GM10266 (cell line): ENCODE measurements around the gene PTPRE.

Experiments
- DNase-seq: peaks from one replicate; pipeline ENCODE4 v3.0.0; 2012; ENCODE audit errors: extremely low spot score
- TF ChIP-seq, protein P1 (sequence below): IDR thresholded peaks from 2 replicates; pipeline ENCODE4 v1.5.1; 2012; ENCODE audit warnings: mild to moderate bottlenecking, low read depth; ENCODE audit not compliant: control insufficient read depth, insufficient read depth; ENCODE audit errors: missing control alignments

The PTPRE gene

DNA sequence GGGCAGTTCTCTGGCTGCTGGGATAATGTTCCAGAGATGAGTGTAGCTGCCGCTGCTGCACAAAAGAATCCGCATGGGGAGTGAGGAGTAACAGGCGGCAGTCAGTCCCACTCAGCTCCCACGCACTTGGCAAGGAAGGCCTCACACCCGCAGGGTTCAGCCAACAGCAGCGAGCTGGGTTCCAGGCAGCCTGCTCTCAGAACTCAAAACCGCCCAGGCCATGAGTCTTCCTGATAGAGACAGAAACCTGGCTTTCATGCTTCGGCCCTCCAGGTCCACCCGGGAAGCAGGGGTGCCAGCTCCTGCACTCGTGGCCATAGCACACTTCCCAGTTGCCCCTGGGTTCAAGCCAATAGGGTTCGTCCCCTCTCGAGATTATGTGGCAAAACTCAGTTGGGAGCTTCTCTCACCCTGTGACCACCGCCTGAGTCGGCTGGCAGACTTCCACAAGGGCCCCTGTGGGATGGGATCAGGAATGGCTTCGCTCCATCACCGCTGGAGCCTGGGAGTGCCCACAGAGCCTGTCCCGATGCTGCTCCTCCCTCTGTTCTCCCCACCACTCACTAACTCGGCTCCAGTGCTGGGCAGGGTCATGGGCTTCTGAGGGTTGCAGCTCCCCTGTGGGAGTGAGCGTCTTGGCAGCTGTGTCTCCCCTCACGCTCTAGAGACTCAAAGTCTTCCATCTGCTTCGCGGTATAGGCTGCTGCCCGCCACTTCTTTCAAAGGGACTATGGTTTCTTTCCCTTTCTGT, 34.7 kb upstream of the PTPRE start:
- TF ChIP-seq, protein P1, sequence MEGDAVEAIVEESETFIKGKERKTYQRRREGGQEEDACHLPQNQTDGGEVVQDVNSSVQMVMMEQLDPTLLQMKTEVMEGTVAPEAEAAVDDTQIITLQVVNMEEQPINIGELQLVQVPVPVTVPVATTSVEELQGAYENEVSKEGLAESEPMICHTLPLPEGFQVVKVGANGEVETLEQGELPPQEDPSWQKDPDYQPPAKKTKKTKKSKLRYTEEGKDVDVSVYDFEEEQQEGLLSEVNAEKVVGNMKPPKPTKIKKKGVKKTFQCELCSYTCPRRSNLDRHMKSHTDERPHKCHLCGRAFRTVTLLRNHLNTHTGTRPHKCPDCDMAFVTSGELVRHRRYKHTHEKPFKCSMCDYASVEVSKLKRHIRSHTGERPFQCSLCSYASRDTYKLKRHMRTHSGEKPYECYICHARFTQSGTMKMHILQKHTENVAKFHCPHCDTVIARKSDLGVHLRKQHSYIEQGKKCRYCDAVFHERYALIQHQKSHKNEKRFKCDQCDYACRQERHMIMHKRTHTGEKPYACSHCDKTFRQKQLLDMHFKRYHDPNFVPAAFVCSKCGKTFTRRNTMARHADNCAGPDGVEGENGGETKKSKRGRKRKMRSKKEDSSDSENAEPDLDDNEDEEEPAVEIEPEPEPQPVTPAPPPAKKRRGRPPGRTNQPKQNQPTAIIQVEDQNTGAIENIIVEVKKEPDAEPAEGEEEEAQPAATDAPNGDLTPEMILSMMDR, result no peak
- no peak for DNase-seq

DNA sequence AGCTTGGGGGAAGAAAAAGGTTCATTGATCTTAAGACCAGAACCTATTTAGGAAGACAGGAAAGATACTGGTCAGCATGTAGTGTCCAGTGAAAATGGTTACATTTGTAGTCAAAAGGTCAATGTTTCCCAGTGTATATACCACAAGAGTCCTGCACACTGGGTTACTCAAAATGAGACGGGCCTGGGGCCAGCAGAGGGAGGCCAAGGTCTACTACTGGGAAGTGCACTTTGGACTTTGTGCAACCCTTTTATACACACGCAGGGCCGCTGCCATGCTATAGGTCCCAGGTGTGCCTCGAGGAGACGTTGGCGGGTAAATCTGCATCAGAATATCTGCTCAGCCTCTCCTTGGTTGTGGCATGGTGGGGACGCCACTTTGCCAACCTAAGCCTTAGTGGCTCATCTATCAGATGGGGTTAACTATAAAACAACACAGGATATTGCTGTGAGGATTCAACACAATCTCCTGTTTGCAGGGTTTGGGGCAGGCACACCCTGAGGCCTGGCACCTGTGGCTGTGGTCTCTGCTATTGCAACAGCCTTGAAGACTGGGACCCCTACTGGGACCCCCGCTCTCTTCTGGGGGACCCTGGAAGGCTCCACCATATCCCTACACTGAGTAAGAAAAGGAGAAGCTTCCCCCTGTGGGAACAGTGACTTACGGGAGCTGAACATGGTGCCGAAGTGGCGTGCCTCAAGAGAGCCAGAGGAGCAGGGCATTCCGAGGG, 33.9 kb upstream of the PTPRE start:
- TF ChIP-seq, protein P1, result no peak
- DNase-seq, result no peak

DNA sequence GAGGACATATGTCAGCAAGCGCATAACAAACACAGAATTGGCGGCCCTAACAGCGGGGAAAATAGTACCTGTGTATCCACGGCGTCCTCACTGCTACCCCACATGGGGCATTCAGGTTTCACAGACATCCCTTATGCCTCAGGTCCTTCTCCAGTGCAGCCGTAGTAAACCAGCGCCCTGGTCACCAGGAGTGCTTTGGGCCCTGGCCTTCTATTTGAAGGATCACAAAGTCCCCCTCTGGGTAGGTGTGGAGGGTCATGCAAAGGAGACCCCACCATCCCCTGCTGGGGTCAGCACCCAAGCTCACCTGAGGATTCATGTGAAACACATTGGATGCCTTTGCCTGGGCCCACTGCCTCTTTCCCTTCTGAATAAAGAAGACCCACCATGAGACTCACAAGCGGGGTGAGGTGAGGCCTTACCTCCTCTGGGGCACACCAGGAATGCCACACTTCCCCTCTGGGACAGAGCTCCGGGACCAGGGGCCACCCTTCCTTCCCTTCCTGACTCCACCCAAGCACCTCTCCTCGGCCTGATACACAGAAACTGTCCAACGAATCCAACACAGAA, 32.9 kb upstream of the PTPRE start:
- no peak for DNase-seq
- TF ChIP-seq, protein P1, result no peak

DNA sequence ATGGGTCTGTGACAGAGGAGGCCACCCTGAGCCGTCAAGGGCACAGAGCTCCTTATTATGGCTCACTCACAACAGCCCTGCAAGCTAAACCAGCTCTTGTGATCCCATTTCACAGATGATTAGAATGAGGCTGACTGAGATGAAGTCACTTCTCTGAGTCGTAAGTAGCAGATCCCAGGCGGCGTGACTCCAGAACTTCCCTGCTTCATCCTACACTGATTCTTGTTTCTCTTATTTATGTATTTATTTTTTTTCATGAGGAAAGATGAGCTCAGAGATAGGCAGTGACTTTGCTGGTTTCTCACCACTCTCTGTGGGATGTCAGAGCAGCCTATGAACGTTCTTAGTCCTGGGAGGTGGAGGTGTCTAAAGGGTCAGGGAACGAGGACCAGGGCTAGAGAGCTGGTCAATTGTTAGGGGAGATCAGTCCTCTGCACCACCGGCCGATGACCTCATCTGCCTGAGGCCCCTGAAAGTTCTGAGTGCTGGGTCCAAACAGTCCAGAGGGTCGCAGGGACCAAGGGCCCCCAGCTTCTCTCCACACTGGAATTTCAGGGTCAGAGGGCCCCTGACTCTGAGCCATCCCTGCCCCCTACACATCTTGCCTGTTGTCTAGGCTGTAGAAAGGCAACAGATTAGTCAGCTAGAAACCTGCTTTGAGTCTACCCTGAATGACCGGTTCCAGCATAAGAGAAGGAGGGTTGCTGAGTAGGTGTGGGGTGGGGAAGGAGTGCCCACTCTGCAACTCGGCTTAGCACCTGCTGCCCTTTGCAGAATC, 32.0 kb upstream of the PTPRE start:
- TF ChIP-seq, protein P1, result no peak
- no peak for DNase-seq

DNA sequence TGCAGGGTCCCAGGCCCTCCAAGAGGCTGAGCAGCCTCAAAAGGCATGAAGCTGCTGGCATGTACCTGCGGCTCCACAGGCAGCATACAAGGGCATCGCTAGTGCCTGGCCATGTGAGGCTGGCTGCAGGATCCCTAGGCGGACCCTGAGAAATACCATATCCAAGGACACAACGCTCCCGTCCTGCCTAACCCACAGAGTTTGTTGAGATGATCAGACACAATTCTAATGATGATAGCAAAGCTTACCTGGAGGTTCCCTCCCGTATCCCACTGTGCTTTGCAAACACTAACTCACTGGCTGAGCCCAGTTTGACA, 31.5 kb upstream of the PTPRE start:
- DNase-seq, result no peak
- TF ChIP-seq, protein P1, result no peak

DNA sequence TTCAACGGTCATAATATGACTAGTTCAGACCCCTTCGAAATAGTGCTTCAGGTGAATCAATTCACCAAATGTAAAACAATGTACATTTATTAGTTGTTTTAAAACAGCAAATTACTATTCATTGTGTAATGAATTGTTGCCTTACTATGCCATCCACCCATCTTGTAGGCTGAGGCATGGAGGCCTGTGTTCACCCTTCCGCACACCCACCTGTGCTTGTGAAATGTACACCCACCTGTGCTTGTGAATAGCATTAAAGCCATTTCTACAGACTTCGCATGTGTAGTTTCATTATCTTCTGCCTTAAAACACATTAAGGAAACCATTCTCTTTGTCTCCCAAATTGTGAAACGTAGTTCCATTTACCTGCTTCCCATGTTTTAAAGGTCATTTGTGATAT, 31.0 kb upstream of the PTPRE start:
- TF ChIP-seq, protein P1, result no peak

DNA sequence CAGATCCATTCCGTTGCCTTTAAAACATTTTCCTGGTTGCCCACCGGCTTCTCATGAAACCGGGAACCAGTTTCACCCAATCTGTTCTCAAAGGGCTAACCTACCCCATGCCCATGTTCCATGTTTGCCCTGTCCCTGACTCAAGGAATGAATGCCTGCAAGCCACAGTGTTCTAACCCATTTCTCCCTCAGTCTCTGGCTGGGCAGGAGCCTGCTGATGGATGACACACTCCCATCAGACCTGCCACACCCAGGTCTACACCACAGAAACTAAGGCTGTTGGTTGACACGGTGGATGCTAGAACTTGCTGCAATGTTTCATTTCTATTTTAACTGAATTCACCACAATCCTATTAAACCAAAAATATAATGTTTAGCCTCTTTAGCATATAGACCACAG, 29.8 kb upstream of the PTPRE start:
- no peak for DNase-seq
- TF ChIP-seq, protein P1, result no peak

More for the DNA sequence above, 31.0 kb upstream of the PTPRE start:
- DNase-seq, result no peak
